ENCODE measurements around the gene EIF5A2. TPM values are rescaled to one million over a fixed set of nuclear protein-coding genes. Genes with fewer than 3 reads are reported as not detected.
"Not testable (repeated sequence)": the region's sequence is repeated elsewhere in the genome, so short reads cannot be mapped to it uniquely, and the experiment has no call there.

EIF5A2 gene
- total RNA-seq, 1 donor from 2014 or later = 1.3 TPM

DNA sequence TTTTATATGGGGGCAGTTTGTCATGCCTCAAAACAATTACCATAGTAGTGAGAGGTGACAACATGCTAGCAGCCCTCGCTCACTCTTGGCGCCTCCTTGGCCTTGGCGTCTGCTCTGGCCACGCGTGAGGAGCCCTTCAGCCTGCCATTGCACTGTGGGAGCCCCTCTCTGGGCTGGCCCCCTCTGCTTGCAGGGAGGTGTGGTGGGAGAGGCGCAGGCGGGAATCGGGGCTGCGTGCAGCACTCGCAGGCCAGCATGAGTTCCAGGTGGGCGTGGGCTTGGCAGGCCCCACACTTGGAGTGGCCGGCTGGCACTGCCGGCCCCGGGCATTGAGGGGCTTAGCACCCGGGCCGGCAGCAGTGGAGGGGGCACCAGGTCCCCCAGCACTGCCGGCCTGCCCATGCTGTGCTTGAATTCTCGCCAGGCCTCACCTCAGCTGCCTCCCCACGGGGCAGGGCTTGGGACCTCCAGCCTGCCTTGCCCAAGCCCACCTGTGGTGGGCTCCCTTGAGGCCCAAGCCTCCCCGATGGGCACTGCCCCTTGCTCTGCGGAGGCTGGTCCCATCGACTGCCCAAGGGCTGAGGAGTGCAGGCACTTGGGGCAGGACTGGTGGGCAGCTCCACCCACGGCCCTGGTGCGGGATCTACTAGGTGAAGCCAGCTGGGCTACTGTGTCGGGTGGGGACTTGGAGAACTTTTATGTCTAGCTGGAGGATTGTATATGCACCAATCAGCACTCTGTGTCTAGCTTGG is 38.8 kb upstream of the EIF5A2 start:
- no peak overlapping the region for H3K4me3 Mint-ChIP-seq (ENCODE audit: unreplicated experiment)
- no peaks in the 10 kb centered on the region for H3K9me3 Mint-ChIP-seq (ENCODE audit: unreplicated experiment)
- TF ChIP-seq, protein P1, sequence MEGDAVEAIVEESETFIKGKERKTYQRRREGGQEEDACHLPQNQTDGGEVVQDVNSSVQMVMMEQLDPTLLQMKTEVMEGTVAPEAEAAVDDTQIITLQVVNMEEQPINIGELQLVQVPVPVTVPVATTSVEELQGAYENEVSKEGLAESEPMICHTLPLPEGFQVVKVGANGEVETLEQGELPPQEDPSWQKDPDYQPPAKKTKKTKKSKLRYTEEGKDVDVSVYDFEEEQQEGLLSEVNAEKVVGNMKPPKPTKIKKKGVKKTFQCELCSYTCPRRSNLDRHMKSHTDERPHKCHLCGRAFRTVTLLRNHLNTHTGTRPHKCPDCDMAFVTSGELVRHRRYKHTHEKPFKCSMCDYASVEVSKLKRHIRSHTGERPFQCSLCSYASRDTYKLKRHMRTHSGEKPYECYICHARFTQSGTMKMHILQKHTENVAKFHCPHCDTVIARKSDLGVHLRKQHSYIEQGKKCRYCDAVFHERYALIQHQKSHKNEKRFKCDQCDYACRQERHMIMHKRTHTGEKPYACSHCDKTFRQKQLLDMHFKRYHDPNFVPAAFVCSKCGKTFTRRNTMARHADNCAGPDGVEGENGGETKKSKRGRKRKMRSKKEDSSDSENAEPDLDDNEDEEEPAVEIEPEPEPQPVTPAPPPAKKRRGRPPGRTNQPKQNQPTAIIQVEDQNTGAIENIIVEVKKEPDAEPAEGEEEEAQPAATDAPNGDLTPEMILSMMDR (IDR thresholded peaks at IDR 0.05; ENCODE audit: unreplicated experiment) = no peak

DNA sequence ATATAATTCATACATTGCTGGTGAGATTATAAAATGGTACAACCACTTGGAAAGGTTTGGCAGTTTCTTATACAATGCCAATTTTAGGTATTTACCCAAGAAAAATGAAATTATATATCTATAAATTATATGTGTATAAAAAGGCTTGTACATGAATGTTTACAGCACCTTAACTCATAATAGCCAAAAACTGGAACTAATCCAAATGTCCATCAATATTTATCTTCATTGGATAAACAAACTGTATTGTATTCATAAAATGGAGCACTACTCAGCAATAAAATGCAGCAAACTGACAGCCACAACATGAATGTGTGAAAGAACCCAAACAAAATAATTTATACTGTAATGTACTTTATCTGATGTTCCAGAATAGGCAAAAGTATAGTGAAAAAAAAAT is 33.6 kb upstream of the EIF5A2 start:
- peaks cover 6% of the 10 kb centered on the region for H3K36me3 Mint-ChIP-seq (ENCODE audit: low read depth, unreplicated experiment)
- H3K9me3 Mint-ChIP-seq (ENCODE audit: unreplicated experiment) = peaks cover 3% of the 10 kb centered on the region

More for the DNA sequence above, 38.8 kb upstream of the EIF5A2 start:
- no peak for DNase-seq (ENCODE audit: low spot score)
- Mint-ChIP-seq H3K27ac (ENCODE audit: unreplicated experiment) (no peak overlapping the region), H3K4me1 (ENCODE audit: unreplicated experiment) (no peaks in the 10 kb centered on the region), H3K36me3 (ENCODE audit: low read depth, unreplicated experiment) (no peaks in the 10 kb centered on the region), H3K27me3 (ENCODE audit: unreplicated experiment) (peaks cover 2% of the 10 kb centered on the region)

DNA sequence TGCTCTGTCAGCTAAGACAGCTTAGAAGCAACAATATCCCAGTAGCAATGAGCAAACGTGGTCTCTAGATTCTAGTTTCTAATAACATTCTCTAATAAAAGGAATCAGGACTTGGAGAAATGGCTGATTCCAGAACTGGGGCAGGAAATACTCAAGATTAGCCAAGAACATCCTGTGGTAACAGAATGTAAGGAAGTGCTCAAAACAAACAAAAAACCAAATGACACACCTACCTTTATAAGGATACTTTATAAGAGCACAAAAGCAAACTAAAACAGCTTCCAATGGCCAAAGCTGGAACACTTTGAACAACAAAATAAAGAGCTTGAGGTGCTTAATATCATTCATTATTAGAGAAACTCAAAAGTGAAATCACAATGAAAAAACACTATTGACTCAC is 33.1 kb upstream of the EIF5A2 start:
- peak overlapping the region; percentile 13 for H3K27ac Mint-ChIP-seq (ENCODE audit: unreplicated experiment)
- H3K4me1 Mint-ChIP-seq (ENCODE audit: unreplicated experiment) = peaks cover 7% of the 10 kb centered on the region
- peaks cover 6% of the 10 kb centered on the region for H3K36me3 Mint-ChIP-seq (ENCODE audit: low read depth, unreplicated experiment)
- H3K4me3 Mint-ChIP-seq (ENCODE audit: unreplicated experiment) = no peak overlapping the region
- no peak for DNase-seq (ENCODE audit: low spot score)
- TF ChIP-seq, protein P1 (IDR thresholded peaks at IDR 0.05; ENCODE audit: unreplicated experiment) = no peak
- peaks cover 3% of the 10 kb centered on the region for H3K9me3 Mint-ChIP-seq (ENCODE audit: unreplicated experiment)
- H3K27me3 Mint-ChIP-seq (ENCODE audit: unreplicated experiment) = peaks cover 2% of the 10 kb centered on the region

More for the DNA sequence above, 33.6 kb upstream of the EIF5A2 start:
- DNase-seq (ENCODE audit: low spot score) = no peak
- Mint-ChIP-seq H3K27ac (ENCODE audit: unreplicated experiment) (no peak overlapping the region), H3K27me3 (ENCODE audit: unreplicated experiment) (peaks cover 2% of the 10 kb centered on the region), H3K4me1 (ENCODE audit: unreplicated experiment) (peaks cover 7% of the 10 kb centered on the region), H3K4me3 (ENCODE audit: unreplicated experiment) (no peak overlapping the region)
- TF ChIP-seq, protein P1 (IDR thresholded peaks at IDR 0.05; ENCODE audit: unreplicated experiment) = no peak

DNA sequence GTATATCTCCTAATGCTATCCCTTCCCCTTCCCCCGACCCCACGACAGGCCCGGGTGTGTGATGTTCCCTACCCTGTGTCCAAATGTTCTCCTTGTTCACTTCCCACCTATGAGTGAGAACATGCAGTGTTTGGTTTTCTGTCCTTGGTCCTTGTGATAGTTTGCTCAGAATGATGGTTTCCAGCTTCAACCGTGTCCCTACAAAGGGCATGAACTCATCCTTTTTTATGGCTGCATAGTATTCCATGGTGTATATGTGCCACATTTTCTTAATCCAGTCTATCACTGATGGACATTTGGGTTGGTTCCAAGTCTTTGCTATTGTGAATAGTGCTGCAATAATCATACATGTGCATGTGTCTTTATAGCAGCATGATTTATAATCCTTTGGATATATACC is 24.6 kb upstream of the EIF5A2 start:
- H3K4me3 Mint-ChIP-seq (ENCODE audit: unreplicated experiment); DNase-seq (ENCODE audit: low spot score); H3K9me3 Mint-ChIP-seq (ENCODE audit: unreplicated experiment); H3K4me1 Mint-ChIP-seq (ENCODE audit: unreplicated experiment); H3K36me3 Mint-ChIP-seq (ENCODE audit: low read depth, unreplicated experiment); H3K27me3 Mint-ChIP-seq (ENCODE audit: unreplicated experiment); H3K27ac Mint-ChIP-seq (ENCODE audit: unreplicated experiment): not testable (repeated sequence)

DNA sequence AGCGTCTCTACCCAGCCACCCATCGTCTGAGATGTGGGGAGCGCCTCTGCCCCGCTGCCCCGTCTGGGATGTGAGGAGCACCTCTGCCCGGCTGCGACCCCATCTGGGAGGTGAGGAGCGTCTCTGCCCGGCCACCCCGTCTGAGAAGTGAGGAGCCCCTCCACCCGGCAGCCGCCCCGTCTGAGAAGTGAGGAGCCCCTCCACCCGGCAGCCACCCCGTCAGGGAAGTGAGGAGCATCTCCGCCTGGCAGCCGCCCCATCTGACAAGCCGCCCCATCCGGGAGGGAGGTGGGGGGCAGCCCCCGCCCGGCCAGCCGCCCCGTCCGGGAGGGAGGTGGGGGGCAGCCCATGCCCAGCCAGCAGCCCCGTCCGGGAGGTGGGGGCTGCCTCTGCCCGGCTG is 15.1 kb upstream of the EIF5A2 start:
- not testable (repeated sequence) for H3K27me3 Mint-ChIP-seq (ENCODE audit: unreplicated experiment); DNase-seq (ENCODE audit: low spot score); H3K27ac Mint-ChIP-seq (ENCODE audit: unreplicated experiment); H3K4me3 Mint-ChIP-seq (ENCODE audit: unreplicated experiment); H3K9me3 Mint-ChIP-seq (ENCODE audit: unreplicated experiment); H3K36me3 Mint-ChIP-seq (ENCODE audit: low read depth, unreplicated experiment); H3K4me1 Mint-ChIP-seq (ENCODE audit: unreplicated experiment)

DNA sequence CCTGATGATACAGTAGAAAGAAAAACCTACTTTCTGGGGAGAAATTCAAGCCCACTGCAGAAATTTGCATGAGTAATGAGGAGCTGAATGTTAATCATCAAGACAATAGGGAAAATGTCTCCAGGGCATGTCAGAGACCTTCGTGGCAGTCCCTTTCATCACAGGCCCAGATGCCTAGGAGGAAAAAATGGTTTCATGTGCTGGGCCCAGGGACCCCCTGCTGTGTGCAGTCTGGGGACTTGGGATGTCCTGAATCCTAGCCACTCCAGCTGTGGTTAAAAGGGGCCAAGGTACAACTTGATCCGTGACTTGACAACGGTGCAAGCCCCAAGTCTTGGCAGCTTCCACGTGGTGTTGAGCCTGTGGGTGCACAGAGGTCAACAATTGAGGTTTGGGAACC is 10.3 kb upstream of the EIF5A2 start:
- H3K4me3 Mint-ChIP-seq (ENCODE audit: unreplicated experiment) = no peak overlapping the region
- H3K27me3 Mint-ChIP-seq (ENCODE audit: unreplicated experiment) = no peaks in the 10 kb centered on the region
- H3K27ac Mint-ChIP-seq (ENCODE audit: unreplicated experiment) = no peak overlapping the region
- H3K36me3 Mint-ChIP-seq (ENCODE audit: low read depth, unreplicated experiment) = peaks cover 20% of the 10 kb centered on the region
- no peaks in the 10 kb centered on the region for H3K9me3 Mint-ChIP-seq (ENCODE audit: unreplicated experiment)
- no peaks in the 10 kb centered on the region for H3K4me1 Mint-ChIP-seq (ENCODE audit: unreplicated experiment)
- TF ChIP-seq, protein P1 (IDR thresholded peaks at IDR 0.05; ENCODE audit: unreplicated experiment) = no peak
- no peak for DNase-seq (ENCODE audit: low spot score)
